ENCODE results near the gene RASGEF1C.

RASGEF1C gene

DNA sequence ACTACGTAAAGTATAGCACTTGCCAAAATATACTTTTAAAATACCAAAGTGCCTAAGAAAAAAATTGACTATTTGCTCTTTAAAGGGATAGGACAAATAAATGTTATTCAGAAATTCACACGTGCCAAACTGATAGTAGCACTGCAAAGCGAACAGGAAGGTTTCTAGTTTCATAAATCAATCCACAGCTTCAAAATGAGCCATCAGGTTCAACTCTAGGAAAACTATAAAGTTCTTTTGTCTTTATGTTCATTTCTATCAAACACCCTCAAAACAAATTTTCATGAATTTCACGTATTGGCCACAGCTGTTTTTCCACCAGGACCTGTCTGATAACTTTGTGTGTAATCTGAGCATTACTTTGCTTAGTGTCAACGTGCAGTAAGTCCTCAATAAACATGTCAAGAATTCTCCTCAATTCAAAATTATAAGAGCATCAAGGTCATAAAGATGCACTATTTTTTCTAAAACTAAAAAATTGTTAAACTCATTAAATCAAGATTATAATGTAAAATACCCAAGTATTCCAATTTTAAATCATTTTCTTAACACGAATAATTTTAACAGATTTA, 140.4 kb downstream of the RASGEF1C start:
- ATAC-seq (replicated peaks) (no peak), DNase-seq (no peak)
- no peaks in the 10 kb centered on the region for H3K9me3 Mint-ChIP-seq
- H3K4me1 Mint-ChIP-seq (ENCODE audit: low read depth in 2 of 2) = peaks cover 24 to 25% of the 10 kb centered on the region in 2 donors
- no peaks in the 10 kb centered on the region for H3K27me3 Mint-ChIP-seq
- peaks cover 14% of the 10 kb centered on the region for H3K36me3 Mint-ChIP-seq (ENCODE audit: insufficient read depth)
- no peak overlapping the region for H3K4me3 Mint-ChIP-seq
- no peak overlapping the region for H3K27ac Mint-ChIP-seq

DNA sequence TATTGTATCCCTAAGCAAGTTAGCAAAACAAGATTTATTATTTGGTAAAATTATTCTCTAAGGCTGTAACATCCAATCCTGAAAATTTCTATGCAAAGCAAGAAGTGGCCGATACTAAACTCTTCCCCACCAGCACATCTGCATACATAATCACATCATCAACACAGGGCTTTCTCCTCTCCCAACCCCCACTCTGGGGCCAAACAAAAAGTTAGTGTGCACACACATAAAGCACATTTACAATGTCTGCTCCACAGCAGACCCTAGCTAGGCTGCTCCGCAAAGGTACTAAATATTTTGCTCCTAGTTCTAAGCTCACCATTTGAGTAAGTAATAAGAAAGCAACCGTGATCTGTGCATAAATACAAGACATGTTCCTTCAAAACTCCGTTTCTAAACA, 141.0 kb downstream of the RASGEF1C start:
- no peaks in the 10 kb centered on the region for H3K9me3 Mint-ChIP-seq
- no peak overlapping the region for H3K27ac Mint-ChIP-seq
- peaks cover 24 to 27% of the 10 kb centered on the region in 2 donors for H3K4me1 Mint-ChIP-seq (ENCODE audit: low read depth in 2 of 2)
- DNase-seq (no peak), ATAC-seq (replicated peaks) (no peak)
- no peaks in the 10 kb centered on the region for H3K27me3 Mint-ChIP-seq
- no peak overlapping the region for H3K4me3 Mint-ChIP-seq
- peaks cover 7% of the 10 kb centered on the region for H3K36me3 Mint-ChIP-seq (ENCODE audit: insufficient read depth)

DNA sequence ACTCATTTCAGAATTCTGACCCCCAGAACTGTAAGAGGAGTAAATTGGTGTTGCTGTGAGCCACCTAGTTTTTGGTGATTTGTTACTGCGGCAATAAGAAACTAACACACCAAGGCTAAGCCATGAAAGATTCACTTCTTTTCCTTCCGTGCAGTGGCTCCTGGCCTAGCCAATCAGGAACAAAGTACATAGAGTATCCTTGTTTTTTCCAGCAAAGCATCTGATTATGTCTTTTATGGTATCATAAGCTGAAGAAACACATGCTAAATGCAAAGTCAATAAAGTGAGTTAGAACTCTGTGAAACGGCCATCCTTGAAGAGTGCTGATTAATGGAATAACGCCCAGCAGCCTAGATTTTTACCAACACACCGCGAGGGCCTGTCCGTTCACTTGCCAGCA, 148.8 kb downstream of the RASGEF1C start:
- Mint-ChIP-seq H3K4me3 (no peak overlapping the region), H3K9me3 (no peaks in the 10 kb centered on the region), H3K27me3 (no peaks in the 10 kb centered on the region), H3K27ac (no peak overlapping the region), H3K4me1 (ENCODE audit: low read depth in 2 of 2) (peaks cover 10 to 22% of the 10 kb centered on the region in 2 donors), H3K36me3 (ENCODE audit: insufficient read depth) (no peaks in the 10 kb centered on the region)
- no peak for ATAC-seq (replicated peaks)
- DNase-seq = no peak

DNA sequence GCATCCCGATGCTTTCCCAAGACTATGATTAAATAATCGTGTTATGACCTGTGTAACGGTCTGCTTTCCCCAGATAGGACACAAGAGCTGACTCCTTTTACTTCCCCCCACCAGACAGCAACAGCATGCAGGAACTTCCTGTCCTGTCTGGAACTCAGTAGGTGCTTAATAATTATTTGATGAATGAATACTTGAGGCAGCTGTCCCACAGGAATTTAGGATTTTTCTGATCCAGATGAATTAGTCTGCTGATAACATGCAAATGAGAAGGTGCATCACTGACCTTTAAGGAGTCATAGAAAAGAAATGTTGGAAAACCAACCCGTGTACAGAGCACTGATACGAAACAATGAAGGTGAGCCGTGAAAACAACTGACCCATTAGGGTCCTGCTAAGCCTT, 149.7 kb downstream of the RASGEF1C start:
- Mint-ChIP-seq H3K27me3 (no peaks in the 10 kb centered on the region), H3K4me3 (no peak overlapping the region), H3K36me3 (ENCODE audit: insufficient read depth) (no peaks in the 10 kb centered on the region), H3K4me1 (ENCODE audit: low read depth in 2 of 2) (peaks cover 11 to 18% of the 10 kb centered on the region in 2 donors), H3K9me3 (no peaks in the 10 kb centered on the region), H3K27ac (no peak overlapping the region)
- no peak for DNase-seq
- ATAC-seq (replicated peaks) = no peak

DNA sequence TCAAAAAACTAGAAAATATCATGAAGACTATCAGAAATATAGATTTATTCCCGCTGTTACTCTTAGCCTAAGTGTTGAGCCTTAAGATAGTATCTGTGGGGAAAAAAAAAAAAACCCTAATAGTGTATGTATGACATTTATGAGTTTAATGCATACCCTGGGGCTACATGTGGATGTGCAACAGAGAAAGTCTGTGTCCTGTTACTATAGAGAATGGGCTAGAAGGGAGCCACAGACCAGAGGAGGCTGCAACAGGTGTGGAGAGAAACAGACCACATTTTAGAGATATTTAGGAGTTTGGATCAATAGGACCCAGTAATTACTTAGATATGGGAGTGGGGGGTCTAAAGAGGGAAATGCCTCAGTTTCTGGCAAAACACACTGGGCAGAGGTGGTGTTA, 152.9 kb downstream of the RASGEF1C start:
- no peaks in the 10 kb centered on the region for H3K36me3 Mint-ChIP-seq (ENCODE audit: insufficient read depth)
- H3K27ac Mint-ChIP-seq = no peak overlapping the region
- no peak overlapping the region for H3K4me3 Mint-ChIP-seq
- H3K9me3 Mint-ChIP-seq = no peaks in the 10 kb centered on the region
- no peak for DNase-seq
- peaks cover 8 to 16% of the 10 kb centered on the region in 2 donors for H3K4me1 Mint-ChIP-seq (ENCODE audit: low read depth in 2 of 2)
- H3K27me3 Mint-ChIP-seq = no peaks in the 10 kb centered on the region
- ATAC-seq (replicated peaks) = no peak

DNA sequence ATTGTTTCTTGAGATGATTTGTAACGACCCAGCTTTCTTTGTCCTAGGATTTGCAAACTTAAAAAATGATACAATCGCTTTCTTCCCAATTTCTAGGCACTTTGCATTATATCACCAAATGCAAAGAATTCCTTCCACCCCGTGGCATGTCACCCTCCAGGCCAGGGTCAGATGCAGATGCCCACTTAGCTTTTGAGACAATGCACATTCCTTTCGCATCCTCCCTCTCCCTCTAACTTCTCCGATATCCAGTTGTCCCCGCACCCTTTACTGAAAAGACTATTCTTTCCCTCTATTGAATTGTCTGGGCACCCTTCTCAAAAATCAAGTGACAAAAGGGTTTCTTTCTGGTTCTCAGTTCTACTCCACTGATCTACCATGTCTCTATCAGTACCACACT, 154.8 kb downstream of the RASGEF1C start:
- no peak for ATAC-seq (replicated peaks)
- Mint-ChIP-seq H3K27me3 (no peaks in the 10 kb centered on the region), H3K4me1 (ENCODE audit: low read depth in 2 of 2) (peaks cover 8 to 20% of the 10 kb centered on the region in 2 donors)

DNA sequence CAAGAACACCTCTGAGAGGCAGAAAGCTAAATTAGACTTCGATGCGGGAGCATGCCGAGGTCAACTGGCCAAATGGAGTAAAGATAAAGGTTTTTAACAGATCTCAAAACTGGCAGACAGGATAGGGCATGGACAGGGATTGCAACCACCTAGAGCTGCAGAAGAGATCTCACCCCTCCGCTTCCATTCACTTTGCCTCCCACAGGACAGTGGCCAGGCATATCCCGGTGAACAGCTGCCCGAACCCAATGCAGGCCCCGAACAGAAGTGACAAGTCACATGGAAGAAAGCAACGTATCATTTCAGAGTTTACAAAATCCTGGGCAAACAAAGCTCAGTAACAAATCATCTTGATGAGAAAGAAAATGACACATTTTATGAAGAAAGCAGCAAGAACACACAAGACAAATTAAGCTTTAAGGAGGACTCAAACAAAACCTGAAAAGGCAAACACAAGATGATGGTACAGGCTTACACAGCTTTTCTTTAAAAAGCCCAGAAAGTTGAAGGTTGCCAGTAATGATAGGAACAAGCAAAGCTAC, 155.9 kb downstream of the RASGEF1C start:
- Mint-ChIP-seq H3K4me3 (no peak overlapping the region), H3K27ac (no peak overlapping the region), H3K9me3 (no peaks in the 10 kb centered on the region), H3K36me3 (ENCODE audit: insufficient read depth) (no peaks in the 10 kb centered on the region), H3K27me3 (no peaks in the 10 kb centered on the region), H3K4me1 (ENCODE audit: low read depth in 2 of 2) (peaks cover 8 to 21% of the 10 kb centered on the region in 2 donors)
- no peak for DNase-seq
- ATAC-seq (replicated peaks) = no peak

More for the DNA sequence above, 154.8 kb downstream of the RASGEF1C start:
- no peak overlapping the region for H3K4me3 Mint-ChIP-seq
- H3K27ac Mint-ChIP-seq = no peak overlapping the region
- H3K9me3 Mint-ChIP-seq = no peaks in the 10 kb centered on the region
- no peaks in the 10 kb centered on the region for H3K36me3 Mint-ChIP-seq (ENCODE audit: insufficient read depth)
- no peak for DNase-seq

DNA sequence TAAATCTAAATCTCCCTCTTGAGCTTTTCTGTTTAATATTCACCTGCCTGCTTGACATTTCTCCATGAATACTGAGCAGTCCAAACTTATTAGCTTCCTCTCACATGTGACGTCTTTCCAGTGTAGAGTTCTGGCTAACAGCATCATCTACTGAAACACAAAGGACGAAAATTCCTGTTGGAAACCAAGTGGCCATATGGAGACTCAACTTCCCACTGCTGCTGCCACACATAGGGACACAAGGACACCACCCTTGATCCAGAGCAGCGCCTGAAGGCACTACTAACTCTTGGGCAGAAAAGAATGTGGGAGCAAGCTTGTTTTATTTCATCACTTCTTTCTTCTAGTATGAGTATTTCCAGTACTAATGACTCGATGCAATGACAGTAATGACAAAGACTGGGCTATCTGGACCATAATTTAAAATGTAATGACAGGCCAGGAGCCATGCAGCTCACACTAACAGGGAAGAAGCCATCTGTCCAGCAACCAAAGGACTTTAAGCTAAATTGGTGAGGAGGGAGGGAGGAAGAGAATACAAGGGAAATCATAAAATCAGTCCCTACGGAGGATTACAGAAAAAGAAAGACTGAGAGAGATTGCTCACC, 156.7 kb downstream of the RASGEF1C start:
- ATAC-seq (replicated peaks) = no peak
- Mint-ChIP-seq H3K27me3 (no peaks in the 10 kb centered on the region), H3K36me3 (ENCODE audit: insufficient read depth) (no peaks in the 10 kb centered on the region), H3K4me3 (no peak overlapping the region), H3K4me1 (ENCODE audit: low read depth in 2 of 2) (peaks cover 5 to 22% of the 10 kb centered on the region in 2 donors), H3K27ac (peak overlapping the region in 1 of 2 donors; percentile 7), H3K9me3 (no peaks in the 10 kb centered on the region)
- no peak for DNase-seq
